AG09309 (cell line): ENCODE data around the gene PRMT5.
"Not testable (repeated sequence)": the region's sequence is repeated elsewhere in the genome, so short reads cannot be mapped to it uniquely, and the experiment has no call there.

Source experiments
- DNase-seq: peaks from one replicate; pipeline ENCODE4 v3.0.0-alpha.2; 2010; ENCODE audit warnings: low read depth
- H3K4me3 ChIP-seq: 2 replicates; pipeline ENCODE4 v1.5.1; 2011; ENCODE audit warnings: mild to moderate bottlenecking, low read depth, low read length, moderate library complexity; ENCODE audit not compliant: control insufficient read depth
- CTCF ChIP-seq: IDR thresholded peaks from 2 replicates; pipeline ENCODE4 v1.5.1; 2011; ENCODE audit warnings: mild to moderate bottlenecking, low read depth, low read length, inconsistent platforms; ENCODE audit not compliant: insufficient read depth, control insufficient read depth; ENCODE audit errors: missing control alignments

The PRMT5 gene

GRCh38 chr14:22920697-22921096 is 8.5 kb downstream of the PRMT5 start:
- no peak for DNase-seq
- no peak for TF ChIP-seq CTCF
- no peak overlapping the region for H3K4me3 ChIP-seq

GRCh38 chr14:22919601-22919921 is 9.6 kb downstream of the PRMT5 start:
- TF ChIP-seq CTCF = no peak
- no peak for DNase-seq
- peak overlapping the region; percentile 22 for H3K4me3 ChIP-seq

- peak within 1 kb of the TSS; percentile 85 for H3K4me3 ChIP-seq
- peak; percentile 100 for DNase-seq
- TF ChIP-seq CTCF = no peak
Measured at GRCh38 chr14:22918804-22919600, 10.2 kb downstream of the PRMT5 start, which contains the start of gene RBM23. RBM23 (minus strand) TSS chr14:22919149.

GRCh38 chr14:22915886-22916521 is 13.2 kb downstream of the PRMT5 start:
- no peak for DNase-seq
- no peak for TF ChIP-seq CTCF
- no peak overlapping the region for H3K4me3 ChIP-seq

GRCh38 chr14:22914836-22915235 is 14.3 kb downstream of the PRMT5 start:
- H3K4me3 ChIP-seq, DNase-seq: not testable (repeated sequence)

- no peak for DNase-seq
- TF ChIP-seq CTCF = no peak
Measured at GRCh38 chr14:22910916-22911315, 18.3 kb downstream of the PRMT5 start.

GRCh38 chr14:22908601-22909000 is 20.6 kb downstream of the PRMT5 start:
- DNase-seq = no peak
- no peak overlapping the region for H3K4me3 ChIP-seq

More at GRCh38 chr14:22910916-22911315, 18.3 kb downstream of the PRMT5 start:
- H3K4me3 ChIP-seq = no peak overlapping the region

More at GRCh38 chr14:22908601-22909000, 20.6 kb downstream of the PRMT5 start:
- no peak for TF ChIP-seq CTCF
